ENCODE measurements around the gene ARL9. TPM values are rescaled to one million over a fixed set of nuclear protein-coding genes. Genes with fewer than 3 reads are reported as not detected.
"Not testable (repeated sequence)": the region's sequence is repeated elsewhere in the genome, so short reads cannot be mapped to it uniquely, and the experiment has no call there.

ARL9 gene
- total RNA-seq, result not detected
- polyA plus RNA-seq, result 0.05 TPM
- long read RNA-seq, donor 1, partial matches to known transcripts, result 0 of 1 reads
- long read RNA-seq, donor 1, other reads (novel, unspliced or antisense), result 1 of 1 reads
- long read RNA-seq, donor 2, result 0 reads
- long read RNA-seq, donor 3, result 0 reads
- long read RNA-seq, donor 4, result 0 reads

GRCh38 chr4:56505269-56506130 is at the start of gene ARL9:
ARL9 (plus strand) TSS chr4:56505791; CDS start chr4:56505863, 72 bp downstream.
- Histone ChIP-seq H3K4me1 (ENCODE audit: control insufficient read depth, insufficient read depth, low read length) (no peaks in the 10 kb centered on the region), H3K4me3 (ENCODE audit: low read length) (peak within 1 kb of the TSS; percentile 53), H3K9me3 (ENCODE audit: control insufficient read depth, low read length) (no peaks in the 10 kb centered on the region), H3K27me3 (ENCODE audit: control insufficient read depth, insufficient read depth) (no peaks in the 10 kb centered on the region), H3K27ac (ENCODE audit: low read length) (no peak within 1 kb of the TSS)
- ATAC-seq (peak; percentile 87 to 91), DNase-seq (peak; percentile 58 to 75 (median 74))
- intact Hi-C loops (cut with DNase I), result no loop called here
- 3% methylated on average over 56 of the region's 56 CpGs for WGBS

GRCh38 chr4:56460085-56460484 is 45.5 kb upstream of the ARL9 start:
- DNase-seq (no peak), ATAC-seq (no peak)
- intact Hi-C loops (cut with DNase I), result no loop called here
- WGBS, result 71% methylated on average over 3 of the region's 3 CpGs
- Histone ChIP-seq H3K9me3 (ENCODE audit: control insufficient read depth, low read length) (no peaks in the 10 kb centered on the region), H3K27me3 (ENCODE audit: control insufficient read depth, insufficient read depth) (no peaks in the 10 kb centered on the region), H3K4me3 (ENCODE audit: low read length) (no peak overlapping the region), H3K27ac (ENCODE audit: low read length) (no peak overlapping the region), H3K4me1 (ENCODE audit: control insufficient read depth, insufficient read depth, low read length) (peaks cover 6% of the 10 kb centered on the region)

- H3K4me3 ChIP-seq (ENCODE audit: low read length), result no peak overlapping the region
- DNase-seq, result no peak
- no peaks in the 10 kb centered on the region for H3K27me3 ChIP-seq (ENCODE audit: control insufficient read depth, insufficient read depth)
- H3K27ac ChIP-seq (ENCODE audit: low read length), result no peak overlapping the region
- H3K4me1 ChIP-seq (ENCODE audit: control insufficient read depth, insufficient read depth, low read length), result peaks cover 9% of the 10 kb centered on the region
- intact Hi-C loops (cut with DNase I), result no loop called here
- no peaks in the 10 kb centered on the region for H3K9me3 ChIP-seq (ENCODE audit: control insufficient read depth, low read length)
- no peak for ATAC-seq
These were observed 43.4 kb upstream of the ARL9 start for GRCh38 chr4:56462157-56462556.

- peaks cover 9% of the 10 kb centered on the region for H3K4me1 ChIP-seq (ENCODE audit: control insufficient read depth, insufficient read depth, low read length)
- no peaks in the 10 kb centered on the region for H3K9me3 ChIP-seq (ENCODE audit: control insufficient read depth, low read length)
- H3K4me3 ChIP-seq (ENCODE audit: low read length), result no peak overlapping the region
- intact Hi-C loops (cut with DNase I), result no loop called here
- no peak for DNase-seq
- H3K27me3 ChIP-seq (ENCODE audit: control insufficient read depth, insufficient read depth), result no peaks in the 10 kb centered on the region
- no peak overlapping the region for H3K27ac ChIP-seq (ENCODE audit: low read length)
- ATAC-seq, result no peak
- WGBS, result 92% methylated on average over 5 of the region's 5 CpGs
These were observed 41.9 kb upstream of the ARL9 start for GRCh38 chr4:56463711-56464110.

GRCh38 chr4:56464581-56464980 is 41.0 kb upstream of the ARL9 start:
- DNase-seq, result no peak
- intact Hi-C loops (cut with DNase I), result no loop called here
- WGBS, result 75% methylated on average over 3 of the region's 3 CpGs
- H3K4me3 ChIP-seq (ENCODE audit: low read length), result no peak overlapping the region
- H3K9me3 ChIP-seq (ENCODE audit: control insufficient read depth, low read length), result no peaks in the 10 kb centered on the region
- H3K27me3 ChIP-seq (ENCODE audit: control insufficient read depth, insufficient read depth), result no peaks in the 10 kb centered on the region
- no peak overlapping the region for H3K27ac ChIP-seq (ENCODE audit: low read length)
- no peak for ATAC-seq
- H3K4me1 ChIP-seq (ENCODE audit: control insufficient read depth, insufficient read depth, low read length), result peaks cover 9% of the 10 kb centered on the region

- Histone ChIP-seq H3K4me1 (ENCODE audit: control insufficient read depth, insufficient read depth, low read length) (peaks cover 9% of the 10 kb centered on the region), H3K27ac (ENCODE audit: low read length) (no peak overlapping the region), H3K4me3 (ENCODE audit: low read length) (peak overlapping the region; percentile 84), H3K27me3 (ENCODE audit: control insufficient read depth, insufficient read depth) (no peaks in the 10 kb centered on the region), H3K9me3 (ENCODE audit: control insufficient read depth, low read length) (no peaks in the 10 kb centered on the region)
- DNase-seq (no peak), ATAC-seq (no peak)
- 70% methylated on average over 10 of the region's 10 CpGs for WGBS
- intact Hi-C loops (cut with DNase I), result no loop called here
These were observed 39.8 kb upstream of the ARL9 start for GRCh38 chr4:56465599-56466295.

- 23% methylated on average over 8 of the region's 8 CpGs for WGBS
- DNase-seq; H3K27ac ChIP-seq (ENCODE audit: low read length); H3K27me3 ChIP-seq (ENCODE audit: control insufficient read depth, insufficient read depth); H3K4me1 ChIP-seq (ENCODE audit: control insufficient read depth, insufficient read depth, low read length); H3K9me3 ChIP-seq (ENCODE audit: control insufficient read depth, low read length); intact Hi-C loops (cut with DNase I): not testable (repeated sequence)
- peak in 1 of 2 donors; percentile 74 for ATAC-seq
- H3K4me3 ChIP-seq (ENCODE audit: low read length), result peak overlapping the region; percentile 84
These were observed 39.3 kb upstream of the ARL9 start for GRCh38 chr4:56466296-56466761.

GRCh38 chr4:56466910-56467283 is 38.7 kb upstream of the ARL9 start:
- peak overlapping the region; percentile 84 for H3K4me3 ChIP-seq (ENCODE audit: low read length)
- under 1% methylated on average over 8 of the region's 8 CpGs for WGBS
- peak overlapping the region; percentile 81 for H3K27ac ChIP-seq (ENCODE audit: low read length)
- H3K27me3 ChIP-seq (ENCODE audit: control insufficient read depth, insufficient read depth), result no peaks in the 10 kb centered on the region
- ATAC-seq (peak; percentile 3), DNase-seq (no peak)
- H3K9me3 ChIP-seq (ENCODE audit: control insufficient read depth, low read length), result no peaks in the 10 kb centered on the region
- peaks cover 9% of the 10 kb centered on the region for H3K4me1 ChIP-seq (ENCODE audit: control insufficient read depth, insufficient read depth, low read length)
- intact Hi-C loops (cut with DNase I), result no loop called here

GRCh38 chr4:56467284-56468096 is 38.1 kb upstream of the ARL9 start, which contains the start of gene SRP72:
SRP72 (plus strand) TSS chr4:56467617; CDS start chr4:56467636, 19 bp downstream.
- peak; percentile 98 to 99 for ATAC-seq

GRCh38 chr4:56468097-56468422 is 37.5 kb upstream of the ARL9 start:
- H3K27ac ChIP-seq (ENCODE audit: low read length), result no peak overlapping the region
- H3K4me3 ChIP-seq (ENCODE audit: low read length), result peak overlapping the region; percentile 84
- intact Hi-C loops (cut with DNase I), result no loop called here
- peak; percentile 58 to 62 for ATAC-seq
- H3K9me3 ChIP-seq (ENCODE audit: control insufficient read depth, low read length), result no peaks in the 10 kb centered on the region
- 1% methylated on average over 10 of the region's 10 CpGs for WGBS
- no peak for DNase-seq
- H3K4me1 ChIP-seq (ENCODE audit: control insufficient read depth, insufficient read depth, low read length), result peaks cover 9% of the 10 kb centered on the region
- H3K27me3 ChIP-seq (ENCODE audit: control insufficient read depth, insufficient read depth), result no peaks in the 10 kb centered on the region

More at GRCh38 chr4:56467284-56468096, 38.1 kb upstream of the ARL9 start, which contains the start of gene SRP72:
- under 1% methylated on average over 62 of the region's 62 CpGs for WGBS
- H3K4me3 ChIP-seq (ENCODE audit: low read length), result peak within 1 kb of the TSS; percentile 84
- H3K4me1 ChIP-seq (ENCODE audit: control insufficient read depth, insufficient read depth, low read length), result peaks cover 9% of the 10 kb centered on the region
- peak within 1 kb of the TSS; percentile 81 for H3K27ac ChIP-seq (ENCODE audit: low read length)
- DNase-seq, result peak; percentile 89 to 95 (median 94)
- no peaks in the 10 kb centered on the region for H3K27me3 ChIP-seq (ENCODE audit: control insufficient read depth, insufficient read depth)
- intact Hi-C loops (cut with DNase I), result no loop called here
- H3K9me3 ChIP-seq (ENCODE audit: control insufficient read depth, low read length), result no peaks in the 10 kb centered on the region

Data from right cardiac atrium (tissue), 5 donors.